CD4-positive, alpha-beta T cell (primary cell): ENCODE data around the gene ZFPM1. TPM values are rescaled to one million over a fixed set of nuclear protein-coding genes. Genes with fewer than 3 reads are reported as not detected.

ENCODE experiments used
- ATAC-seq: fragments of 200-7000 bp; cut with Tn5 transposase; one replicate; pipeline ENCODE4 v1.10.0; 2022; ENCODE audit warnings: mild to moderate bottlenecking; ENCODE audit not compliant: poor library complexity
- CTCF ChIA-PET: fragments of 350-600 bp; sonication (Branson Sonifier 250); formaldehyde crosslinking; loops from one replicate; lab custom pipeline; 2021; ENCODE audit warnings: antibody characterized with exemption, inconsistent platforms; lab: Charles Lee
- POLR2A ChIA-PET: fragments of 350-600 bp; sonication (Branson Sonifier 250); formaldehyde crosslinking; loops from one replicate; lab custom pipeline; 2021; ENCODE audit warnings: antibody characterized with exemption, inconsistent platforms; lab: Charles Lee
- DNase-seq, 14 experiments: peaks; one replicate each; pipeline ENCODE4 v3.0.0-alpha.2; 2013 to 2020; ENCODE audit warnings: mixed read lengths in 2 of 14
- H3K27ac ChIP-seq, 2 donors: one replicate each; pipeline versions ENCODE4 v1.5.1 to v1.7.0; 2013; ENCODE audit warnings: low read length in 2 of 2, low read depth in 1 of 2, mild to moderate bottlenecking in 1 of 2
- H3K27me3 ChIP-seq, 2 experiments: 1 replicate in 1 of 2; 2 replicates in 1 of 2; pipeline versions ENCODE4 v1.6.1 to v1.7.0; 2013; ENCODE audit warnings: low read length in 2 of 2, control low read depth in 1 of 2, mild to moderate bottlenecking in 1 of 2, moderate library complexity in 1 of 2; ENCODE audit not compliant: insufficient read depth in 2 of 2, control insufficient read depth in 1 of 2
- H3K36me3 ChIP-seq: one replicate; pipeline ENCODE4 v1.6.1; 2013; ENCODE audit warnings: low read length, control low read depth; ENCODE audit not compliant: insufficient read depth
- H3K4me1 ChIP-seq: one replicate; pipeline ENCODE4 v1.6.1; 2013; ENCODE audit warnings: low read length, control low read depth; ENCODE audit not compliant: insufficient read depth
- H3K4me3 ChIP-seq: one replicate; pipeline ENCODE4 v1.5.1; 2013; ENCODE audit warnings: mild to moderate bottlenecking, low read length, moderate library complexity
- H3K9me3 ChIP-seq, 2 experiments: 1 replicate in 1 of 2; 2 replicates in 1 of 2; pipeline versions ENCODE4 v1.6.1 to v1.7.0; 2013; ENCODE audit warnings: low read length in 2 of 2, mild to moderate bottlenecking in 2 of 2, control low read depth in 1 of 2, moderate library complexity in 1 of 2; ENCODE audit not compliant: control insufficient read depth in 1 of 2, insufficient read depth in 1 of 2
- H3K27ac Mint-ChIP-seq: one replicate; pipeline ENCODE4 v1.8.0; 2020; ENCODE audit warnings: mixed read lengths
- H3K27me3 Mint-ChIP-seq: one replicate; pipeline ENCODE4 v1.8.0; 2021; ENCODE audit warnings: mixed read lengths
- H3K36me3 Mint-ChIP-seq: one replicate; pipeline ENCODE4 v1.8.0; 2021; ENCODE audit warnings: low read depth, mixed read lengths
- H3K4me1 Mint-ChIP-seq: one replicate; pipeline ENCODE4 v1.8.0; 2021; ENCODE audit warnings: low read depth, mixed read lengths
- H3K4me3 Mint-ChIP-seq: one replicate; pipeline ENCODE4 v1.8.0; 2020; ENCODE audit warnings: mild to moderate bottlenecking, mixed read lengths
- H3K9me3 Mint-ChIP-seq: one replicate; pipeline ENCODE4 v1.8.0; 2020; ENCODE audit warnings: mixed read lengths
- intact Hi-C, 2 experiments: fragments of 100-400 bp; cut with DNase I in 1 of 2; cut with micrococcal nuclease in 1 of 2; formaldehyde crosslinking; loops; one replicate each; pipeline versions ENCODE4 v1.15.1 to v1.9.0; 2023 to 2025; cut with DNase I, micrococcal nuclease
- total RNA-seq, 174 experiments: library from RNA in 2 of 174; stranded (reverse) in 2 of 174; gene quantifications; one replicate each; pipeline ENCODE4 v1.2.3 and lab custom pipeline; 2021 to 2026
- TF ChIP-seq, protein P1 (sequence below): fragments of 200-600 bp; IDR thresholded peaks from one replicate; pipeline ENCODE4 v1.8.0; 2022; ENCODE audit warnings: antibody characterized with exemption, mild to moderate bottlenecking

The ZFPM1 gene
- total RNA-seq, 2 experiments from 2014 or later, result 22.8 to 24.2 TPM

DNA sequence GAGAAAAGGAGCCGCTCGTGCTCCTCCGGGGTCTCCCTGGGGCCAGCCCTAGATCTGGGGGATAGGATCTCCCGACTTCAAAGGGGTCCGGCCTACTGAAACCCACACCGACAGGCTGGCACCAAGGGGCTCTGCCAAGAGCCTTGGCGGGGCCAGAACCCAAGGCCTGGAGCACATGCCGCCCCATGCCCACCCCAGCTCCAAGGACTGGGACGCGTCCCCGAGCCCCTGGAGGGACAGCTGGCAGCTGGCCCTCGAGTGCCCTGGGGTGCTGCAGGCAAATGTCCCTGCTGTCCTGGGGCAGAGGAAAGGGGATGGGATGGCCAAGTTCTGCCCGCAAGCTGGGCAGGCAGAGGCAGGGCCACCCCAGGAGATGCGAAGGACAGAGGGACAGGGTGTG is 31.8 kb upstream of the ZFPM1 start:
- Histone ChIP-seq H3K9me3 (peaks cover 0 to 8% of the 10 kb centered on the region in 2 experiments), H3K27me3 (peaks cover 0 to 3% of the 10 kb centered on the region in 2 experiments), H3K36me3 (no peaks in the 10 kb centered on the region), H3K27ac (no peak overlapping the region), H3K4me1 (no peaks in the 10 kb centered on the region), H3K4me3 (no peak overlapping the region)
- Mint-ChIP-seq H3K4me1 (no peaks in the 10 kb centered on the region), H3K27me3 (no peaks in the 10 kb centered on the region), H3K27ac (no peak overlapping the region), H3K4me3 (no peak overlapping the region), H3K9me3 (no peaks in the 10 kb centered on the region), H3K36me3 (no peaks in the 10 kb centered on the region)
- ChIA-PET CTCF (no interaction called here), POLR2A (no interaction called here)
- intact Hi-C loops, result no loop called here
- TF ChIP-seq, protein P1, sequence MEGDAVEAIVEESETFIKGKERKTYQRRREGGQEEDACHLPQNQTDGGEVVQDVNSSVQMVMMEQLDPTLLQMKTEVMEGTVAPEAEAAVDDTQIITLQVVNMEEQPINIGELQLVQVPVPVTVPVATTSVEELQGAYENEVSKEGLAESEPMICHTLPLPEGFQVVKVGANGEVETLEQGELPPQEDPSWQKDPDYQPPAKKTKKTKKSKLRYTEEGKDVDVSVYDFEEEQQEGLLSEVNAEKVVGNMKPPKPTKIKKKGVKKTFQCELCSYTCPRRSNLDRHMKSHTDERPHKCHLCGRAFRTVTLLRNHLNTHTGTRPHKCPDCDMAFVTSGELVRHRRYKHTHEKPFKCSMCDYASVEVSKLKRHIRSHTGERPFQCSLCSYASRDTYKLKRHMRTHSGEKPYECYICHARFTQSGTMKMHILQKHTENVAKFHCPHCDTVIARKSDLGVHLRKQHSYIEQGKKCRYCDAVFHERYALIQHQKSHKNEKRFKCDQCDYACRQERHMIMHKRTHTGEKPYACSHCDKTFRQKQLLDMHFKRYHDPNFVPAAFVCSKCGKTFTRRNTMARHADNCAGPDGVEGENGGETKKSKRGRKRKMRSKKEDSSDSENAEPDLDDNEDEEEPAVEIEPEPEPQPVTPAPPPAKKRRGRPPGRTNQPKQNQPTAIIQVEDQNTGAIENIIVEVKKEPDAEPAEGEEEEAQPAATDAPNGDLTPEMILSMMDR, result no peak
- ATAC-seq, result no peak
- no peak for DNase-seq

DNA sequence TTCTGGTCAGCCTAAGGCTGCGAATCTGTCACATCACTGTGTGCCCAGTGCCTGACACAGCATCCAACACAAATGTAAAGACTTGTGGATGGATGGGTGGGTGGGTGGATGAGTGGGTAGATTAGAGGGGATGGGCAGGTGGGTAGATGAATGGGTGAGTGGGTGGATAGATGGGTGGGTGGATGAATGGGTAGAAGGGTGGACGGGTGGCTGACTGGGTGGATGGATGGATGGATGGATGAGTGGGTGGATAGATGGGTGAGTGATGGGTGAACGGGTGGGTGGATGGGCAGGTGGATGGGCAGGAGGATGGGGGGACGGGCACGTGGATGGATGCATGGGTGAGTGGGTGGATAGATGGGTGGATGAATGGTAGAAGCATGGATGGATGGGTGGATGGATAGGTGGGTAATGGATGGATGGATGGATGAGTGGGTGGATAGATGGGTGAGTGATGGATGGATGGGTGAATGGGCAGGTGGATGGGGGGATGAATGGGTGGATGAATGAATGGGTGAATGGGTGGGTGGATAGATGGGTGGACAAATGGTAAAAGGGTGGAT is 31.1 kb upstream of the ZFPM1 start:
- intact Hi-C loops, result no loop called here
- ATAC-seq, result no peak
- peaks cover 0 to 8% of the 10 kb centered on the region in 2 experiments for H3K9me3 ChIP-seq
- ChIA-PET POLR2A (no interaction called here), CTCF (no interaction called here)
- H3K27ac ChIP-seq, result no peak overlapping the region
- TF ChIP-seq, protein P1, result no peak
- no peaks in the 10 kb centered on the region for H3K4me1 Mint-ChIP-seq
- H3K4me3 Mint-ChIP-seq, result no peak overlapping the region
- no peaks in the 10 kb centered on the region for H3K9me3 Mint-ChIP-seq
- H3K36me3 ChIP-seq, result no peaks in the 10 kb centered on the region
- peaks cover 0 to 3% of the 10 kb centered on the region in 2 experiments for H3K27me3 ChIP-seq
- H3K4me3 ChIP-seq, result no peak overlapping the region
- no peaks in the 10 kb centered on the region for H3K4me1 ChIP-seq
- no peak for DNase-seq
- no peaks in the 10 kb centered on the region for H3K27me3 Mint-ChIP-seq
- no peak overlapping the region for H3K27ac Mint-ChIP-seq
- H3K36me3 Mint-ChIP-seq, result no peaks in the 10 kb centered on the region

DNA sequence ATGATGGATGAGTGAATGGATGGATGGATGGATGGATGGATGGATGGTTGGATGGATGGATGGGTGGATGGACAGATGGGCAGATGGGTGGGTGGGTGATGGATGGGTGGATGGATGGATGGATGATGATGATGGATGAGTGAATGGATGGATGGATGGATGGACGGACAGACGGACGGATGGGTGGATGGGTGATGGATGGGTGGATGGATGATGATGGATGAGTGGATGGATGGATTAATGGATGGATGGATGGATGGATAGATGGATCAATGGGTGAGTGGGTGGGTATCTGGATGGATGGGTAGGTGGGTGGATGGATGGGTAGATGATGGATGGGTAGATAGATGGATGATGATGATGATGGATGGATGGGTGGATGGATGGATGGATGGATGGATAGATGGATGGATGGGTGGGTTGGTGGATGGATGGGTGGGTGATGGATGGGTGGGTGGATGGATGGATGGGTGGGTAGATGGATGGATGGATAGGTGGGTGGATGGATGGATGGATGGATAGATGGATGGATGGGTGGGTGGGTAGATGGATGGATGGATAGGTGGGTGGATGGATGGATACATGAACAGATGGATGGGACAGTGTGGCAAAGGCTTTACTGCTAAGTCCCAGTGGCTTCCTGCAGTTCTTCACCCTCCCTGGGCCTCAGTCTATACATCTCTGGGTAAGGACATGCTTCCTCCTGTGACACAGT is 30.2 kb upstream of the ZFPM1 start:
- DNase-seq (no peak), ATAC-seq (no peak)
- no peaks in the 10 kb centered on the region for H3K27me3 Mint-ChIP-seq
- peaks cover 0 to 8% of the 10 kb centered on the region in 2 experiments for H3K9me3 ChIP-seq
- ChIA-PET POLR2A (no interaction called here), CTCF (no interaction called here)
- no peaks in the 10 kb centered on the region for H3K36me3 ChIP-seq
- no peak overlapping the region for H3K27ac Mint-ChIP-seq
- H3K4me3 ChIP-seq, result no peak overlapping the region
- H3K27ac ChIP-seq, result no peak overlapping the region
- H3K9me3 Mint-ChIP-seq, result no peaks in the 10 kb centered on the region
- peaks cover 0 to 3% of the 10 kb centered on the region in 2 experiments for H3K27me3 ChIP-seq
- TF ChIP-seq, protein P1, result no peak
- H3K4me1 Mint-ChIP-seq, result no peaks in the 10 kb centered on the region
- intact Hi-C loops, result no loop called here
- H3K4me1 ChIP-seq, result no peaks in the 10 kb centered on the region
- H3K36me3 Mint-ChIP-seq, result no peaks in the 10 kb centered on the region
- no peak overlapping the region for H3K4me3 Mint-ChIP-seq
